Smooth muscle cell (in vitro differentiated cells): ENCODE results near the gene CROCC2. TPM values are rescaled to one million over a fixed set of nuclear protein-coding genes. Genes with fewer than 3 reads are reported as not detected.

Experiments
- DNase-seq: peaks from one replicate; lab custom pipeline; 2025; ENCODE audit not compliant: unreplicated experiment; lab: John Stamatoyannopoulos, UW
- H2AFZ ChIP-seq: fragments of 200-600 bp; sonication (generic); 2 replicates; pipeline ENCODE4 v1.6.0; 2016; ENCODE audit warnings: antibody characterized with exemption, low read depth, mild to moderate bottlenecking
- H3F3A ChIP-seq: fragments of 200-600 bp; sonication (generic); 2 replicates; pipeline ENCODE4 v1.6.0; 2017; ENCODE audit warnings: antibody characterized with exemption, low read depth
- H3K27ac ChIP-seq: fragments of 200-600 bp; sonication (generic); 2 replicates; pipeline ENCODE4 v1.5.1; 2016; ENCODE audit warnings: low read depth, mild to moderate bottlenecking
- H3K27me3 ChIP-seq: fragments of 200-600 bp; sonication (generic); 2 replicates; pipeline ENCODE4 v1.6.1; 2016; ENCODE audit warnings: low read depth, mild to moderate bottlenecking
- H3K36me3 ChIP-seq: fragments of 200-600 bp; sonication (generic); 2 replicates; pipeline ENCODE4 v1.5.1; 2016; ENCODE audit warnings: low read depth
- H3K4me1 ChIP-seq: fragments of 200-600 bp; sonication (generic); 2 replicates; pipeline ENCODE4 v1.5.1; 2016; ENCODE audit warnings: low read depth
- H3K4me2 ChIP-seq: fragments of 200-600 bp; sonication (generic); 2 replicates; pipeline ENCODE4 v1.6.0; 2016; ENCODE audit warnings: mild to moderate bottlenecking
- H3K4me3 ChIP-seq: fragments of 200-600 bp; sonication (generic); 2 replicates; pipeline ENCODE4 v1.5.1; 2016; ENCODE audit warnings: mild to moderate bottlenecking
- H3K79me2 ChIP-seq: fragments of 200-600 bp; sonication (generic); 2 replicates; pipeline ENCODE4 v1.6.0; 2016; ENCODE audit warnings: low read depth, mild to moderate bottlenecking
- H3K9ac ChIP-seq: fragments of 200-600 bp; sonication (generic); 2 replicates; pipeline ENCODE4 v1.6.0; 2016; ENCODE audit warnings: low read depth
- H3K9me3 ChIP-seq: fragments of 200-600 bp; sonication (generic); replicated peaks from 2 replicates; pipeline ENCODE4 v1.5.1; 2016; ENCODE audit warnings: low read depth
- H4K20me1 ChIP-seq: fragments of 200-600 bp; sonication (generic); 2 replicates; pipeline ENCODE4 v1.6.0; 2016; ENCODE audit warnings: low read depth
- CTCF ChIP-seq: fragments of 200-600 bp; sonication (generic); IDR thresholded peaks from 2 replicates; pipeline ENCODE4 v1.5.1; 2017; ENCODE audit warnings: borderline replicate concordance, mild to moderate bottlenecking, antibody characterized with exemption; ENCODE audit not compliant: insufficient read depth, poor library complexity, severe bottlenecking
- WGBS: methylation state at CpG from one replicate; pipeline ENCODE4 v1.1.7; 2016; ENCODE audit warnings: low lambda C conversion rate; 5-methylcytosine and 5-hydroxymethylcytosine counted together
- polyA plus RNA-seq: library from polyadenylated mRNA; unstranded; fragments of >200 nt; fragmentation: Nextera tagmentation; extraction: Ambion mirVana; gene quantifications from 2 replicates; pipeline ENCODE4 v1.2.1, GENCODE V29; 2016
- total RNA-seq: library from RNA; depleted of rRNA; stranded (reverse); fragments of >200 nt; gene quantifications from 2 replicates; pipeline ENCODE4 v1.2.3, GENCODE V29; 2014

The CROCC2 gene
- total and polyA plus RNA-seq, 2 experiments from 2014 or later: not detected

GRCh38 chr2:240915526-240916341 lies 9.6 kb downstream of the CROCC2 start:
- Histone ChIP-seq H3K4me1 (no peaks in the 10 kb centered on the region), H2AFZ (no peak overlapping the region), H3K9me3 (no peaks in the 10 kb centered on the region), H3F3A (no peaks in the 10 kb centered on the region), H3K4me3 (no peak overlapping the region), H3K4me2 (no peak overlapping the region), H3K27ac (no peak overlapping the region), H3K9ac (no peak overlapping the region), H3K79me2 (no peaks in the 10 kb centered on the region), H3K36me3 (no peaks in the 10 kb centered on the region), H4K20me1 (no peaks in the 10 kb centered on the region), H3K27me3 (no peaks in the 10 kb centered on the region)
- no peak for DNase-seq
- 30% methylated on average over 27 of the region's 34 CpGs for WGBS
- TF ChIP-seq CTCF: no peak

- Histone ChIP-seq H3K79me2 (no peaks in the 10 kb centered on the region), H3F3A (no peaks in the 10 kb centered on the region), H3K4me3 (no peak overlapping the region), H3K4me1 (no peaks in the 10 kb centered on the region), H3K36me3 (no peaks in the 10 kb centered on the region), H3K27me3 (no peaks in the 10 kb centered on the region), H4K20me1 (no peaks in the 10 kb centered on the region), H3K9me3 (no peaks in the 10 kb centered on the region), H3K9ac (no peak overlapping the region), H3K27ac (no peak overlapping the region), H2AFZ (no peak overlapping the region), H3K4me2 (peak overlapping the region; percentile 71)
- WGBS: 13% methylated on average over 19 of the region's 24 CpGs
- TF ChIP-seq CTCF: no peak
- peak; percentile 33 for DNase-seq
These were observed 10.5 kb downstream of the CROCC2 start for GRCh38 chr2:240916571-240917008.

GRCh38 chr2:240917009-240917683 lies 11.0 kb downstream of the CROCC2 start:
- Histone ChIP-seq H3K27me3 (no peaks in the 10 kb centered on the region), H3K36me3 (no peaks in the 10 kb centered on the region), H3F3A (no peaks in the 10 kb centered on the region), H2AFZ (no peak overlapping the region), H3K4me2 (peak overlapping the region; percentile 71), H3K27ac (no peak overlapping the region), H3K79me2 (no peaks in the 10 kb centered on the region), H3K9ac (no peak overlapping the region), H4K20me1 (no peaks in the 10 kb centered on the region), H3K9me3 (no peaks in the 10 kb centered on the region), H3K4me3 (no peak overlapping the region), H3K4me1 (no peaks in the 10 kb centered on the region)
- no peak for DNase-seq
- WGBS: 86% methylated on average over 19 of the region's 20 CpGs
- no peak for TF ChIP-seq CTCF
